ENCODE data around the gene PEX13. TPM values are rescaled to one million over a fixed set of nuclear protein-coding genes. Genes with fewer than 3 reads are reported as not detected.

Gene PEX13
- total and polyA plus RNA-seq, 4 donors: 10.6 to 42.8 (median 21.5) TPM

DNA sequence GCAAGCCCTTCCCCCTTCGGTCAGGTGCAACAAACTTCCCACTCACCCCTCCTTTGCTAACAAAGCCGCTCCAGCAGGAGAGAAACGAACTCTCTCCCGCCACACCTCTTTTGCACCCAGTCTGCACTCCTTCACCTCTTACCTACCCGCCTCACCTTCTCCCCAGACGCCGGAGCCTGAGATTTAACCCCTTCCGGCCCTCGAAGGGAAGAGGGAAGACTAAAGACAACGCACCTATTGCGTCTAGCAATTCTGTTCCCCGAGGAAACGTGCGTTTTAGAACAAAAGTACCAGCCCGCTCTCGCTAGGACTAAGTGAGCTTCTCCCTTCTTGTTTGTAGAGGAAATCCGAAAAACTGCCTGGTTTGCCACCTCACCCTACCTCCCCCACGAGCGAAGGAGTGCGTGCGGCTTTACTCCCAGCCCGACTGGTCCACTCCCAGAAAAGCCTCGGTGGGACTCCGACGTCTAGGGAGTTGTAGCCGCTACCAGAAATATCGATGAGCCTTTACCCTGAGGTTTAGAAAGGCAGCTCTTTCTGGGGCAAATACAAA is 441 bp upstream of the PEX13 start:
- TF ChIP-seq RXRA (IDR thresholded peaks at IDR 0.05) (peak in 1 of 2 donors; percentile 56), HNF4A (conservative IDR thresholded peaks at IDR 0.05) (peak; percentile 7 to 57), RAD21 (IDR thresholded peaks at IDR 0.05) (peak in 1 of 2 donors; percentile 2), YY1 (IDR thresholded peaks at IDR 0.05) (no peak), JUND (IDR thresholded peaks at IDR 0.05) (peak in 1 of 2 donors; percentile 35)
- TF ChIP-seq, protein P1, sequence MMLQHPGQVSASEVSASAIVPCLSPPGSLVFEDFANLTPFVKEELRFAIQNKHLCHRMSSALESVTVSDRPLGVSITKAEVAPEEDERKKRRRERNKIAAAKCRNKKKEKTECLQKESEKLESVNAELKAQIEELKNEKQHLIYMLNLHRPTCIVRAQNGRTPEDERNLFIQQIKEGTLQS (IDR thresholded peaks at IDR 0.05): peak; percentile 47
- Histone ChIP-seq H3K27me3 (ENCODE audit: control insufficient read depth in 4 of 4, insufficient read depth in 4 of 4, low read length in 3 of 4) (no peaks in the 10 kb centered on the region), H3K9ac (ENCODE audit: low read depth in 1 of 2, low read length in 2 of 2) (peak overlapping the region; percentile 71 to 80), H3K27ac (ENCODE audit: low read depth in 1 of 2, low read length in 2 of 2) (peak overlapping the region; percentile 97), H3K36me3 (ENCODE audit: control insufficient read depth in 4 of 4, insufficient read depth in 3 of 4, low read depth in 1 of 4, low read length in 3 of 4) (no peaks in the 10 kb centered on the region), H3K4me3 (ENCODE audit: low read depth in 1 of 3, low read length in 3 of 3) (peak overlapping the region; percentile 68 to 94 (median 83)), H3K4me1 (ENCODE audit: control insufficient read depth in 4 of 4, insufficient read depth in 4 of 4, low read length in 3 of 4) (peaks cover 7 to 21% (median 15%) of the 10 kb centered on the region in 4 donors), H3K9me3 (ENCODE audit: control insufficient read depth in 4 of 4, low read length in 3 of 4) (no peaks in the 10 kb centered on the region)
- WGBS: under 1% methylated on average over 27 of the region's 27 CpGs
- DNase-seq (ENCODE audit: low spot score): peak; percentile 76

DNA sequence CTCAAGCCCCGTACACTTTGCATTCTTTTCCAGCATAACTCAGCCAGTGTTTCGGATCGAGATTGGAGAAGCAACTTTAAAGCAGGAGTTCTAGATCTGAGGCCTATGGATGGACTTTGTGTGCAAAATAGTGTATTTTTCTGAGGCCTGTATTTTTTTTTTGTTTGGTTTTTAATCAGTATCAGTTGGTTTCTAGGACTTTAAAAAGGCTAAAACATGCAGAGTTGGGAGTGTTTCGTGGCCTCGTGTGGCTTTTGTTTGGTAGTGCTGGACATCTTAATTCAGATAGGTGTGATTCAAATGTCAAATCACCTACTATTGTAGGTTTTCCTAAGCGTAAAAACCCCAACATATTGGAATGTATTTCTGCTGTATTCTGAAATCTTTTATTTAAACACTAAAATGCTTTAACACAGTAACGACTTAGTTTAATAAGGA is 817 bp downstream of the PEX13 start:
- peaks cover 7 to 20% (median 15%) of the 10 kb centered on the region in 4 donors for H3K4me1 ChIP-seq (ENCODE audit: control insufficient read depth in 4 of 4, insufficient read depth in 4 of 4, low read length in 3 of 4)
- peak in 1 of 2 donors; percentile 39 for TF ChIP-seq GABPA (IDR thresholded peaks at IDR 0.05 in 1 of 2, conservative IDR thresholded peaks at IDR 0.05 in 1 of 2)
- no peak for TF ChIP-seq HNF4A (conservative IDR thresholded peaks at IDR 0.05)
- TF ChIP-seq TAF1 (conservative IDR thresholded peaks at IDR 0.05): peak; percentile 81
- peak in 1 of 2 donors; percentile 44 for TF ChIP-seq RAD21 (IDR thresholded peaks at IDR 0.05)
- peak; percentile 3 for TF ChIP-seq YY1 (IDR thresholded peaks at IDR 0.05)
- no peak for DNase-seq (ENCODE audit: low spot score)

DNA sequence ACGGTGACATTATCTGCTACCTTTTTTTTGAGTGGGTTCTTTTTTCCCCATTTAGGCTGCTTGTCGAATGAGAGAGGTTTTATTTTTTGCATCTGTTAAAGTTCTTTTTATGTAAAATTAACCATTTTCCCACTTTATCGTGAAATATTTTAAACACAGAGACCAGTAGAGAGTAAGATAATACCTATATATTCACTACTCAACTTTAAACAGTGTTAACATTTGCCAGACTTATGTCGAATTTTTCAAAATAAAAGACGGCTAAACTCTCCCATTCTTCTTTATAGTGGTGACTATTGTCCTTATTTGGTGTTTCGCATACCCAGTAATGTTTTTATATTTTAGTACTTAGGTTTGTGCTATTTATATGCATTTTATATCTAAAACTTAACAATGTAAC is 1.3 kb downstream of the PEX13 start:
- no peaks in the 10 kb centered on the region for H3K27me3 ChIP-seq (ENCODE audit: control insufficient read depth in 4 of 4, insufficient read depth in 4 of 4, low read length in 3 of 4)
- no peak for DNase-seq (ENCODE audit: low spot score)
- TF ChIP-seq NR2F2 (IDR thresholded peaks at IDR 0.05): no peak
- no peak for TF ChIP-seq HNF4A (conservative IDR thresholded peaks at IDR 0.05)
- TF ChIP-seq FOXA1 (IDR thresholded peaks at IDR 0.05): no peak
- TF ChIP-seq, protein P2, sequence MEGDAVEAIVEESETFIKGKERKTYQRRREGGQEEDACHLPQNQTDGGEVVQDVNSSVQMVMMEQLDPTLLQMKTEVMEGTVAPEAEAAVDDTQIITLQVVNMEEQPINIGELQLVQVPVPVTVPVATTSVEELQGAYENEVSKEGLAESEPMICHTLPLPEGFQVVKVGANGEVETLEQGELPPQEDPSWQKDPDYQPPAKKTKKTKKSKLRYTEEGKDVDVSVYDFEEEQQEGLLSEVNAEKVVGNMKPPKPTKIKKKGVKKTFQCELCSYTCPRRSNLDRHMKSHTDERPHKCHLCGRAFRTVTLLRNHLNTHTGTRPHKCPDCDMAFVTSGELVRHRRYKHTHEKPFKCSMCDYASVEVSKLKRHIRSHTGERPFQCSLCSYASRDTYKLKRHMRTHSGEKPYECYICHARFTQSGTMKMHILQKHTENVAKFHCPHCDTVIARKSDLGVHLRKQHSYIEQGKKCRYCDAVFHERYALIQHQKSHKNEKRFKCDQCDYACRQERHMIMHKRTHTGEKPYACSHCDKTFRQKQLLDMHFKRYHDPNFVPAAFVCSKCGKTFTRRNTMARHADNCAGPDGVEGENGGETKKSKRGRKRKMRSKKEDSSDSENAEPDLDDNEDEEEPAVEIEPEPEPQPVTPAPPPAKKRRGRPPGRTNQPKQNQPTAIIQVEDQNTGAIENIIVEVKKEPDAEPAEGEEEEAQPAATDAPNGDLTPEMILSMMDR (IDR thresholded peaks at IDR 0.05; ENCODE audit: low read depth, low read length, missing input control): no peak
- TF ChIP-seq RXRA (IDR thresholded peaks at IDR 0.05): no peak
- no peak for TF ChIP-seq GABPA (IDR thresholded peaks at IDR 0.05 in 1 of 2, conservative IDR thresholded peaks at IDR 0.05 in 1 of 2)
- no peak for TF ChIP-seq JUND (IDR thresholded peaks at IDR 0.05)
- TF ChIP-seq, protein P1 (IDR thresholded peaks at IDR 0.05): no peak
- TF ChIP-seq, protein P3, sequence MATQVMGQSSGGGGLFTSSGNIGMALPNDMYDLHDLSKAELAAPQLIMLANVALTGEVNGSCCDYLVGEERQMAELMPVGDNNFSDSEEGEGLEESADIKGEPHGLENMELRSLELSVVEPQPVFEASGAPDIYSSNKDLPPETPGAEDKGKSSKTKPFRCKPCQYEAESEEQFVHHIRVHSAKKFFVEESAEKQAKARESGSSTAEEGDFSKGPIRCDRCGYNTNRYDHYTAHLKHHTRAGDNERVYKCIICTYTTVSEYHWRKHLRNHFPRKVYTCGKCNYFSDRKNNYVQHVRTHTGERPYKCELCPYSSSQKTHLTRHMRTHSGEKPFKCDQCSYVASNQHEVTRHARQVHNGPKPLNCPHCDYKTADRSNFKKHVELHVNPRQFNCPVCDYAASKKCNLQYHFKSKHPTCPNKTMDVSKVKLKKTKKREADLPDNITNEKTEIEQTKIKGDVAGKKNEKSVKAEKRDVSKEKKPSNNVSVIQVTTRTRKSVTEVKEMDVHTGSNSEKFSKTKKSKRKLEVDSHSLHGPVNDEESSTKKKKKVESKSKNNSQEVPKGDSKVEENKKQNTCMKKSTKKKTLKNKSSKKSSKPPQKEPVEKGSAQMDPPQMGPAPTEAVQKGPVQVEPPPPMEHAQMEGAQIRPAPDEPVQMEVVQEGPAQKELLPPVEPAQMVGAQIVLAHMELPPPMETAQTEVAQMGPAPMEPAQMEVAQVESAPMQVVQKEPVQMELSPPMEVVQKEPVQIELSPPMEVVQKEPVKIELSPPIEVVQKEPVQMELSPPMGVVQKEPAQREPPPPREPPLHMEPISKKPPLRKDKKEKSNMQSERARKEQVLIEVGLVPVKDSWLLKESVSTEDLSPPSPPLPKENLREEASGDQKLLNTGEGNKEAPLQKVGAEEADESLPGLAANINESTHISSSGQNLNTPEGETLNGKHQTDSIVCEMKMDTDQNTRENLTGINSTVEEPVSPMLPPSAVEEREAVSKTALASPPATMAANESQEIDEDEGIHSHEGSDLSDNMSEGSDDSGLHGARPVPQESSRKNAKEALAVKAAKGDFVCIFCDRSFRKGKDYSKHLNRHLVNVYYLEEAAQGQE (IDR thresholded peaks at IDR 0.05): no peak
- no peak for TF ChIP-seq SP1 (IDR thresholded peaks at IDR 0.05)
- TF ChIP-seq FOXA2 (IDR thresholded peaks at IDR 0.05): no peak
- TF ChIP-seq YY1 (IDR thresholded peaks at IDR 0.05): no peak
- TF ChIP-seq RAD21 (IDR thresholded peaks at IDR 0.05): no peak
- no peak for TF ChIP-seq EGR1 (IDR thresholded peaks at IDR 0.05; ENCODE audit: low read depth in 2 of 2)
- TF ChIP-seq, protein P4, sequence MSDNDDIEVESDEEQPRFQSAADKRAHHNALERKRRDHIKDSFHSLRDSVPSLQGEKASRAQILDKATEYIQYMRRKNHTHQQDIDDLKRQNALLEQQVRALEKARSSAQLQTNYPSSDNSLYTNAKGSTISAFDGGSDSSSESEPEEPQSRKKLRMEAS (IDR thresholded peaks at IDR 0.05): no peak
- TF ChIP-seq HNF4G (IDR thresholded peaks at IDR 0.05): no peak
- TF ChIP-seq, protein P5, sequence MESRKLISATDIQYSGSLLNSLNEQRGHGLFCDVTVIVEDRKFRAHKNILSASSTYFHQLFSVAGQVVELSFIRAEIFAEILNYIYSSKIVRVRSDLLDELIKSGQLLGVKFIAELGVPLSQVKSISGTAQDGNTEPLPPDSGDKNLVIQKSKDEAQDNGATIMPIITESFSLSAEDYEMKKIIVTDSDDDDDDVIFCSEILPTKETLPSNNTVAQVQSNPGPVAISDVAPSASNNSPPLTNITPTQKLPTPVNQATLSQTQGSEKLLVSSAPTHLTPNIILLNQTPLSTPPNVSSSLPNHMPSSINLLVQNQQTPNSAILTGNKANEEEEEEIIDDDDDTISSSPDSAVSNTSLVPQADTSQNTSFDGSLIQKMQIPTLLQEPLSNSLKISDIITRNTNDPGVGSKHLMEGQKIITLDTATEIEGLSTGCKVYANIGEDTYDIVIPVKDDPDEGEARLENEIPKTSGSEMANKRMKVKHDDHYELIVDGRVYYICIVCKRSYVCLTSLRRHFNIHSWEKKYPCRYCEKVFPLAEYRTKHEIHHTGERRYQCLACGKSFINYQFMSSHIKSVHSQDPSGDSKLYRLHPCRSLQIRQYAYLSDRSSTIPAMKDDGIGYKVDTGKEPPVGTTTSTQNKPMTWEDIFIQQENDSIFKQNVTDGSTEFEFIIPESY (IDR thresholded peaks at IDR 0.05): no peak
- no peak for TF ChIP-seq TAF1 (conservative IDR thresholded peaks at IDR 0.05)
- peak overlapping the region; percentile 68 to 94 (median 83) for H3K4me3 ChIP-seq (ENCODE audit: low read depth in 1 of 3, low read length in 3 of 3)
- H3K36me3 ChIP-seq (ENCODE audit: control insufficient read depth in 4 of 4, insufficient read depth in 3 of 4, low read depth in 1 of 4, low read length in 3 of 4): peaks cover 0 to 2% (median 0%) of the 10 kb centered on the region in 4 donors
- H3K9ac ChIP-seq (ENCODE audit: low read depth in 1 of 2, low read length in 2 of 2): peak overlapping the region; percentile 64 to 92
- 20% methylated on average over 6 of the region's 6 CpGs for WGBS
- peaks cover 7 to 20% (median 15%) of the 10 kb centered on the region in 4 donors for H3K4me1 ChIP-seq (ENCODE audit: control insufficient read depth in 4 of 4, insufficient read depth in 4 of 4, low read length in 3 of 4)
- H3K9me3 ChIP-seq (ENCODE audit: control insufficient read depth in 4 of 4, low read length in 3 of 4): no peaks in the 10 kb centered on the region
- H3K27ac ChIP-seq (ENCODE audit: low read depth in 1 of 2, low read length in 2 of 2): peak overlapping the region; percentile 31 to 97

More for the DNA sequence above, 817 bp downstream of the PEX13 start:
- H3K27ac ChIP-seq (ENCODE audit: low read depth in 1 of 2, low read length in 2 of 2): peak overlapping the region; percentile 97
- H3K4me3 ChIP-seq (ENCODE audit: low read depth in 1 of 3, low read length in 3 of 3): peak overlapping the region; percentile 68 to 94 (median 83)
- H3K27me3 ChIP-seq (ENCODE audit: control insufficient read depth in 4 of 4, insufficient read depth in 4 of 4, low read length in 3 of 4): no peaks in the 10 kb centered on the region
- no peaks in the 10 kb centered on the region for H3K9me3 ChIP-seq (ENCODE audit: control insufficient read depth in 4 of 4, low read length in 3 of 4)
- H3K36me3 ChIP-seq (ENCODE audit: control insufficient read depth in 4 of 4, insufficient read depth in 3 of 4, low read depth in 1 of 4, low read length in 3 of 4): no peaks in the 10 kb centered on the region
- peak overlapping the region; percentile 64 to 92 for H3K9ac ChIP-seq (ENCODE audit: low read depth in 1 of 2, low read length in 2 of 2)
- under 1% methylated on average over 7 of the region's 7 CpGs for WGBS
